ENCODE data around the gene ISCA1. TPM values are rescaled to one million over a fixed set of nuclear protein-coding genes. Genes with fewer than 3 reads are reported as not detected.
"Not testable (repeated sequence)": the region's sequence is repeated elsewhere in the genome, so short reads cannot be mapped to it uniquely, and the experiment has no call there.

Gene ISCA1
- total RNA-seq, 4 donors from 2014 or later = 8.7 to 62.4 (median 42.4) TPM

DNA sequence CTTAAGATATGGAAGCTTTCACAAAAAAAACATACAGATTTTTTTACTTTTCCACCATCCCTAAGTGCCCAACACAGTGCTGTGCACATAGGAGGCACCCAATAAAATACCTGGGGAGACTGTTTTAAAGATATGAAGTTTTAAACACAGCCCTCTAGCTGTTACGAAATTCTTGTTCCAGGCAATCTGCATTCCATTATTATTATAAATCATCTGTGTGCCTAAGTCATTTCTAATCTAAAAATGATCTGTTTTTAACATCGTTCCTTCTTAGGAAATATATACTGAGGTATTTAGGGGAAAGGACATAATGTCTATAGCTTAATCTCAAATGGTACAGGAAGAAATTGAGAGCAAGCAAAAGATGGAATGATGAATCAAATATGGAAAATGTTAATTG is 32.7 kb upstream of the ISCA1 start:
- no peaks in the 10 kb centered on the region for H3K4me1 ChIP-seq
- TF ChIP-seq, protein P1, sequence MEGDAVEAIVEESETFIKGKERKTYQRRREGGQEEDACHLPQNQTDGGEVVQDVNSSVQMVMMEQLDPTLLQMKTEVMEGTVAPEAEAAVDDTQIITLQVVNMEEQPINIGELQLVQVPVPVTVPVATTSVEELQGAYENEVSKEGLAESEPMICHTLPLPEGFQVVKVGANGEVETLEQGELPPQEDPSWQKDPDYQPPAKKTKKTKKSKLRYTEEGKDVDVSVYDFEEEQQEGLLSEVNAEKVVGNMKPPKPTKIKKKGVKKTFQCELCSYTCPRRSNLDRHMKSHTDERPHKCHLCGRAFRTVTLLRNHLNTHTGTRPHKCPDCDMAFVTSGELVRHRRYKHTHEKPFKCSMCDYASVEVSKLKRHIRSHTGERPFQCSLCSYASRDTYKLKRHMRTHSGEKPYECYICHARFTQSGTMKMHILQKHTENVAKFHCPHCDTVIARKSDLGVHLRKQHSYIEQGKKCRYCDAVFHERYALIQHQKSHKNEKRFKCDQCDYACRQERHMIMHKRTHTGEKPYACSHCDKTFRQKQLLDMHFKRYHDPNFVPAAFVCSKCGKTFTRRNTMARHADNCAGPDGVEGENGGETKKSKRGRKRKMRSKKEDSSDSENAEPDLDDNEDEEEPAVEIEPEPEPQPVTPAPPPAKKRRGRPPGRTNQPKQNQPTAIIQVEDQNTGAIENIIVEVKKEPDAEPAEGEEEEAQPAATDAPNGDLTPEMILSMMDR (IDR thresholded peaks at IDR 0.05) = no peak
- no peak for TF ChIP-seq POLR2A (IDR thresholded peaks at IDR 0.05)
- H3K9me3 ChIP-seq = no peaks in the 10 kb centered on the region
- intact Hi-C loops (cut with DNase I; ENCODE audit: low total_unique reads) = no loop called here
- DNase-seq = no peak
- no peak overlapping the region for H3K4me3 ChIP-seq
- H3K27ac ChIP-seq = no peak overlapping the region
- H3K36me3 ChIP-seq = no peaks in the 10 kb centered on the region
- H3K27me3 ChIP-seq = no peaks in the 10 kb centered on the region

GRCh38 chr9:86312959-86313358 is 30.6 kb upstream of the ISCA1 start:
- H3K9me3 ChIP-seq; H3K27me3 ChIP-seq; DNase-seq; H3K36me3 ChIP-seq; H3K27ac ChIP-seq; H3K4me1 ChIP-seq; intact Hi-C loops (cut with DNase I; ENCODE audit: low total_unique reads); H3K4me3 ChIP-seq: not testable (repeated sequence)

DNA sequence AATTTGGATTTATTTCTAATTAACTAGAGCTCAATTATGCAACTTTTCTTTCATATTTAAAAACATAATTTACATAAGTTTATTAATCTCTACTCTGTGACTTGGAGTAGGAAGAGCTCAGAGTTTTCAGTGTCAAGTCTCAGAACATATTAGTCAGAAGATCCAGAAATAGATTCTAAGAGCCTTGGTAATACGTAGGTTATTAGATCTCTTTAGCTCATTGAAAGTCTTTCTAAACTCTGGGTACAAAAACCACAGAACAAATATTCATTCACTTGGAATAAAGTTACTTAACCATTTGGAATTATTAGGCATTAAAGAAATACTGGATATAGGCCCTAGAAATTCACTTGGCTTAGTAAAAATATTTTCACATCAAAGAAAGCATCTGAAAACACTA is 26.3 kb upstream of the ISCA1 start:
- intact Hi-C loops (cut with DNase I; ENCODE audit: low total_unique reads) = no loop called here
- no peak for DNase-seq
- Histone ChIP-seq H3K27me3 (no peaks in the 10 kb centered on the region), H3K4me3 (no peak overlapping the region), H3K9me3 (no peaks in the 10 kb centered on the region), H3K27ac (no peak overlapping the region), H3K4me1 (no peaks in the 10 kb centered on the region), H3K36me3 (no peaks in the 10 kb centered on the region)
- TF ChIP-seq, protein P1 (IDR thresholded peaks at IDR 0.05) = no peak
- no peak for TF ChIP-seq POLR2A (IDR thresholded peaks at IDR 0.05)

DNA sequence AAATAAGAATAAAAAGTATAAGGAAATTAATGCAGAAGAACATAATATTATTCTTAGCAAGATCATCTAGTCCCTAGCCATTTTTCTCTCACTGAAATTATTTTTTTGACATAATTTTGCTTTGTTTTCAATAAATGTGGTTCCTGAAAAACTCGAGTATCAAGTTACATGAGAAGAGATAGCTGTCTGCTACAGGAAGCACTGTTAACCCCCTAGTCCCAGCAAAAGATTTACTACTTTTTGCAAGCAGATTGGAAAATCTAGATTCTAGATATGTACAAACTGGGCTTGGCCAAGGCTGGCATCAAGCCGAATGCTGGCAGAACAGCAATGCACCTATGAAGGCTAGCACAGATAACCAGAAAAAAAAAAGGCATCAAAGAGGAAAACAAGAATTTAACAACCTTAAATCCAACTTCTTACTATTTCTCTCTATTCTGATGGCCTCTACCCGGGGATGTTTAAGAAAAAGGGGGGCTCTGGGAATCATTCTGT is 21.9 kb upstream of the ISCA1 start:
- TF ChIP-seq POLR2A (IDR thresholded peaks at IDR 0.05) = no peak
- TF ChIP-seq, protein P1 (IDR thresholded peaks at IDR 0.05) = no peak
- H3K9me3 ChIP-seq = no peaks in the 10 kb centered on the region
- no peaks in the 10 kb centered on the region for H3K36me3 ChIP-seq
- DNase-seq = no peak
- no peaks in the 10 kb centered on the region for H3K27me3 ChIP-seq
- no peak overlapping the region for H3K4me3 ChIP-seq
- no peak overlapping the region for H3K27ac ChIP-seq
- H3K4me1 ChIP-seq = no peaks in the 10 kb centered on the region
- intact Hi-C loops (cut with DNase I; ENCODE audit: low total_unique reads) = no loop called here

- H3K4me1 ChIP-seq = no peaks in the 10 kb centered on the region
- DNase-seq = no peak
- H3K36me3 ChIP-seq = no peaks in the 10 kb centered on the region
- intact Hi-C loops (cut with DNase I; ENCODE audit: low total_unique reads) = no loop called here
- no peaks in the 10 kb centered on the region for H3K27me3 ChIP-seq
- H3K4me3 ChIP-seq = no peak overlapping the region
- no peaks in the 10 kb centered on the region for H3K9me3 ChIP-seq
- TF ChIP-seq POLR2A (IDR thresholded peaks at IDR 0.05) = no peak
- TF ChIP-seq, protein P1 (IDR thresholded peaks at IDR 0.05) = no peak
- no peak overlapping the region for H3K27ac ChIP-seq
Observed at GRCh38 chr9:86303316-86303975, 21.1 kb upstream of the ISCA1 start.

Measured in uterus (tissue), 4 donors.